Endothelial cell of umbilical vein (primary cell): ENCODE measurements around the gene KREMEN1. TPM values are rescaled to one million over a fixed set of nuclear protein-coding genes. Genes with fewer than 3 reads are reported as not detected.

Experiments
- BruUV-seq: library from RNA; stranded (reverse); fragments of 400-500 nt; replicated peaks from 2 replicates; lab custom pipeline; 2021; lab: Mats Ljungman, UMichigan
- CTCF ChIA-PET: fragments of 300-600, 350-600 bp; sonication (Branson Sonifier 250); formaldehyde crosslinking; loops from one replicate; lab custom pipeline; 2021; ENCODE audit warnings: antibody characterized with exemption, inconsistent platforms; lab: Charles Lee
- POLR2A ChIA-PET: fragments of 300-600, 350-600 bp; sonication (Branson Sonifier 250); formaldehyde crosslinking; loops from one replicate; lab custom pipeline; 2021; ENCODE audit warnings: antibody characterized with exemption, inconsistent platforms; lab: Charles Lee
- DNase-seq: peaks from one replicate; pipeline ENCODE4 v3.0.0-alpha.2; 2011; ENCODE audit warnings: low read depth, low spot score
- FAIRE-seq: peaks from 2 replicates; lab custom pipeline; 2011; peaks lifted over from hg19 to GRCh38; lab: Jason Lieb, UNC
- H2AFZ ChIP-seq: 2 replicates; pipeline ENCODE4 v1.6.0; 2012; ENCODE audit warnings: low read depth, low read length, control low read depth, inconsistent platforms
- H3K27ac ChIP-seq: 2 replicates; pipeline ENCODE4 v1.5.1; 2011; ENCODE audit warnings: low read depth, mild to moderate bottlenecking, control low read depth, low read length, moderate library complexity; ENCODE audit not compliant: insufficient read depth
- H3K27me3 ChIP-seq, 2 experiments: 2 replicates each; pipeline versions ENCODE4 v1.6.0 to v1.6.1; 2011; ENCODE audit warnings: low read length in 2 of 2, mixed read lengths in 1 of 2; ENCODE audit not compliant: control insufficient read depth in 2 of 2, insufficient read depth in 2 of 2
- H3K36me3 ChIP-seq, 2 experiments: 2 replicates in 1 of 2; 3 replicates in 1 of 2; pipeline ENCODE4 v1.5.1; 2011; ENCODE audit warnings: low read length in 2 of 2, mild to moderate bottlenecking in 1 of 2, moderate library complexity in 1 of 2; ENCODE audit not compliant: control insufficient read depth in 2 of 2, insufficient read depth in 2 of 2; ENCODE audit errors: extremely low read depth in 1 of 2
- H3K4me1 ChIP-seq: 3 replicates; pipeline ENCODE4 v1.5.1; 2011; ENCODE audit warnings: mild to moderate bottlenecking, low read length; ENCODE audit not compliant: control insufficient read depth, insufficient read depth; ENCODE audit errors: extremely low read depth
- H3K4me2 ChIP-seq: 2 replicates; pipeline ENCODE4 v1.6.1; 2011; ENCODE audit warnings: low read length, control low read depth, mixed read lengths; ENCODE audit not compliant: insufficient read depth
- H3K4me3 ChIP-seq, 3 experiments: fragments of 200-600 bp in 1 of 3; sonication (generic), shearing (Covaris generic) in 1 of 3; replicated peaks in 1 of 3; 2 replicates each; pipeline ENCODE4 v1.5.1; 2011 to 2016; ENCODE audit warnings: control low read depth in 3 of 3, low read length in 3 of 3, mild to moderate bottlenecking in 2 of 3, inconsistent platforms in 1 of 3, low read depth in 1 of 3, moderate library complexity in 1 of 3; ENCODE audit not compliant: insufficient read depth in 1 of 3
- H3K79me2 ChIP-seq: 2 replicates; pipeline ENCODE4 v1.6.0; 2012; ENCODE audit warnings: low read length, inconsistent platforms; ENCODE audit not compliant: control insufficient read depth, insufficient read depth
- H3K9ac ChIP-seq: replicated peaks from 2 replicates; pipeline ENCODE3; 2011; ENCODE audit warnings: low read length, control low read depth; ENCODE audit not compliant: insufficient read depth; ENCODE audit errors: extremely low read depth
- H3K9me1 ChIP-seq: replicated peaks from 3 replicates; pipeline ENCODE4 v1.6.0; 2011; ENCODE audit warnings: mild to moderate bottlenecking, low read length; ENCODE audit not compliant: control insufficient read depth, insufficient read depth; ENCODE audit errors: extremely low read depth
- H3K9me3 ChIP-seq: replicated peaks from 2 replicates; pipeline ENCODE4 v1.5.1; 2012; ENCODE audit warnings: low read length, inconsistent platforms; ENCODE audit not compliant: control insufficient read depth, insufficient read depth
- H4K20me1 ChIP-seq: replicated peaks from 2 replicates; pipeline ENCODE3; 2011; ENCODE audit warnings: mild to moderate bottlenecking, low read length; ENCODE audit not compliant: control insufficient read depth, insufficient read depth; ENCODE audit errors: extremely low read depth
- EZH2 ChIP-seq: IDR thresholded peaks from 2 replicates; pipeline ENCODE4 v1.6.1; 2012; ENCODE audit warnings: borderline replicate concordance, low read depth, mild to moderate bottlenecking, moderate library complexity, low read length, inconsistent platforms; ENCODE audit not compliant: severe bottlenecking
- FOS ChIP-seq: IDR thresholded peaks from 2 replicates; pipeline ENCODE4 v1.6.1; 2011; ENCODE audit warnings: mild to moderate bottlenecking, low read length, moderate library complexity, borderline replicate concordance; ENCODE audit not compliant: insufficient read depth
- GATA2 ChIP-seq: IDR thresholded peaks from 2 replicates; pipeline ENCODE4 v1.7.0; 2011; ENCODE audit warnings: low read depth, mild to moderate bottlenecking, moderate library complexity, mixed read lengths, low read length; ENCODE audit not compliant: insufficient read length, insufficient read depth
- JUN ChIP-seq: IDR thresholded peaks from 2 replicates; pipeline ENCODE4 v1.6.1; 2011; ENCODE audit warnings: borderline replicate concordance, low read depth; ENCODE audit not compliant: insufficient read length, insufficient read depth
- MAX ChIP-seq: IDR thresholded peaks from 2 replicates; pipeline ENCODE4 v1.6.1; 2011; ENCODE audit not compliant: insufficient read depth, insufficient read length
- MYC ChIP-seq: IDR thresholded peaks from one replicate; pipeline ENCODE4 v1.6.1; 2011; ENCODE audit warnings: mild to moderate bottlenecking, low read depth, low read length
- POLR2A ChIP-seq: IDR thresholded peaks from 2 replicates; pipeline ENCODE4 v1.6.1; 2012; ENCODE audit warnings: low read depth, mild to moderate bottlenecking, control low read depth, low read length
- POLR2AphosphoS5 ChIP-seq: IDR thresholded peaks from 2 replicates; pipeline ENCODE4 v1.6.1; 2012; ENCODE audit warnings: low read depth, mild to moderate bottlenecking, control low read depth, low read length, moderate library complexity; ENCODE audit not compliant: insufficient read depth
- dilution Hi-C: fragments of 300-500 bp; cut with MboI; formaldehyde crosslinking; loops from one replicate; pipeline ENCODE4 v1.15.0; 2019; ENCODE audit warnings: low sequenced_read_pairs; ENCODE audit not compliant: extremely low pct_ligation_motif_present
- intact Hi-C: fragments of 100-400 bp; cut with micrococcal nuclease; formaldehyde crosslinking; loops from one replicate; pipeline ENCODE4 v1.10.0; 2022
- polyA plus RNA-seq, 4 experiments: library from polyadenylated mRNA; depleted of rRNA in 3 of 4; stranded (reverse) in 3 of 4; unstranded in 1 of 4; fragments of >200 nt; gene quantifications; 2 replicates each; pipeline versions ENCODE4 v1.2.1 to v1.2.3, GENCODE V29; 2011 to 2012; ENCODE audit warnings: missing spikeins in 1 of 4
- total RNA-seq: library from RNA; stranded (reverse); gene quantifications from 2 replicates; pipeline ENCODE4 v1.2.3, GENCODE V29; 2021
- TF ChIP-seq, protein P1 (sequence below), 2 donors: IDR thresholded peaks; 1 replicate in 1 of 2; 2 replicates in 1 of 2; pipeline ENCODE4 v1.5.1; 2011; ENCODE audit warnings: low read length in 2 of 2, mild to moderate bottlenecking in 2 of 2, moderate library complexity in 2 of 2, control low read depth in 1 of 2, inconsistent platforms in 1 of 2, low read depth in 1 of 2; ENCODE audit not compliant: insufficient read depth in 1 of 2; ENCODE audit errors: extremely low read depth in 1 of 2

Gene KREMEN1
- total and polyA plus RNA-seq, 2 donors (not counting 3 experiments of a cell fraction or from before 2014, with no cell fraction given), result 0.58 to 1.1 TPM

DNA sequence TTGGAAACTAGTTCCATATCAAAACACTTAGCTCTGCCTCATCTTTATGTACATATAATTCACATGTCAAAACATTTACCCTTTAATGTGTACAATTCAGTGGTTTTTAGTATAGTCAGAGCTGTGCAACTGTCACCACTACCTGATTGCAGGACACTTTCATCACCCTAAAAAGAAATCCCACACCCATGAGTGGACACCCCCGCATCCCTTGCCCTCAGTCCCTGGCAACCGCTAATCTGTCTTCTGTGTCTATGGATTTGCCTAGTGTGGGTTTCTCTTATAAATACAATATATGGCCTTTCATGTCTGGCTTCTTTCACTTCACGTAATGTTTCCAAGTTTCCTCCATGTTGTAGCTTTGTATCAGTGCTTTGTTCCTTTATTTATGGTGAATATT lies 124.3 kb downstream of the KREMEN1 start:
- BruUV-seq, result no TSS peak

More for the DNA sequence above, 124.3 kb downstream of the KREMEN1 start:
- no peak overlapping the region for H3K27ac ChIP-seq
- FAIRE-seq (no peak), DNase-seq (no peak)
- dilution Hi-C loops (no loop called here), intact Hi-C loops (no loop called here)
- H3K9me1 ChIP-seq, result no peaks in the 10 kb centered on the region
- no peak overlapping the region for H3K4me3 ChIP-seq
- H3K9me3 ChIP-seq, result no peaks in the 10 kb centered on the region
- no peaks in the 10 kb centered on the region for H3K36me3 ChIP-seq
- H4K20me1 ChIP-seq, result no peaks in the 10 kb centered on the region
- H3K79me2 ChIP-seq, result no peaks in the 10 kb centered on the region
- peaks cover 4% of the 10 kb centered on the region for H3K4me1 ChIP-seq
- CTCF ChIA-PET, result interaction anchor here (0.6 to 1.4 kb wide), 5 partner anchors 10 to 43 kb away, joined by 3 to 5 read pairs (median 3); no protein-coding TSS in a partner anchor
- no peak overlapping the region for H3K4me2 ChIP-seq
- no peak overlapping the region for H2AFZ ChIP-seq
- POLR2A ChIA-PET, result no interaction called here
- H3K9ac ChIP-seq, result no peak overlapping the region
- no peaks in the 10 kb centered on the region for H3K27me3 ChIP-seq
- TF ChIP-seq, protein P1, sequence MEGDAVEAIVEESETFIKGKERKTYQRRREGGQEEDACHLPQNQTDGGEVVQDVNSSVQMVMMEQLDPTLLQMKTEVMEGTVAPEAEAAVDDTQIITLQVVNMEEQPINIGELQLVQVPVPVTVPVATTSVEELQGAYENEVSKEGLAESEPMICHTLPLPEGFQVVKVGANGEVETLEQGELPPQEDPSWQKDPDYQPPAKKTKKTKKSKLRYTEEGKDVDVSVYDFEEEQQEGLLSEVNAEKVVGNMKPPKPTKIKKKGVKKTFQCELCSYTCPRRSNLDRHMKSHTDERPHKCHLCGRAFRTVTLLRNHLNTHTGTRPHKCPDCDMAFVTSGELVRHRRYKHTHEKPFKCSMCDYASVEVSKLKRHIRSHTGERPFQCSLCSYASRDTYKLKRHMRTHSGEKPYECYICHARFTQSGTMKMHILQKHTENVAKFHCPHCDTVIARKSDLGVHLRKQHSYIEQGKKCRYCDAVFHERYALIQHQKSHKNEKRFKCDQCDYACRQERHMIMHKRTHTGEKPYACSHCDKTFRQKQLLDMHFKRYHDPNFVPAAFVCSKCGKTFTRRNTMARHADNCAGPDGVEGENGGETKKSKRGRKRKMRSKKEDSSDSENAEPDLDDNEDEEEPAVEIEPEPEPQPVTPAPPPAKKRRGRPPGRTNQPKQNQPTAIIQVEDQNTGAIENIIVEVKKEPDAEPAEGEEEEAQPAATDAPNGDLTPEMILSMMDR (IDR thresholded peaks at IDR 0.05; ENCODE audit: extremely low read depth in 1 of 2, insufficient read depth in 1 of 2, low read depth in 1 of 2, low read length in 2 of 2), result no peak
- TF ChIP-seq POLR2AphosphoS5 (no peak), JUN (no peak), POLR2A (no peak), GATA2 (no peak), MYC (no peak), MAX (no peak), FOS (no peak), EZH2 (no peak)
